ENCODE results near the gene C2orf69.

DNA sequence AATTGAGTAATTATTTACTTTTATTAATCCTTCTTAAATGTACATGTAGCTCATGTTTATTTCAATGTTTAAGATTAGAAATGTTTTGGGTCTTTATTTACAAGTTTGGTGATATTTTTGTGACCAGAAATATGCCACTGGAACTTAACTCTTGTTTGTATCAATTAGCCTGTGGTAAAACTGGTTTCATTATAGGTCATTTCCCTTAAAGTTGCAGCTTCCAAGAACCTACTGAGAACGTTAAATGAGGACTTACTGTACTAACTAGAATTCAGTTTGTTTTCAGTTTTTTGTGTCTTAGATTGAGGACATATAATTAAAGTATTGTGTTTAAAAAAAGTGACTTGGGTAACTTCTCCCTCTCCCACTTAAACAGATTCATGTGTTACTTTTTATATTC is 39.9 kb downstream of the C2orf69 start:
- TF ChIP-seq, protein P1, sequence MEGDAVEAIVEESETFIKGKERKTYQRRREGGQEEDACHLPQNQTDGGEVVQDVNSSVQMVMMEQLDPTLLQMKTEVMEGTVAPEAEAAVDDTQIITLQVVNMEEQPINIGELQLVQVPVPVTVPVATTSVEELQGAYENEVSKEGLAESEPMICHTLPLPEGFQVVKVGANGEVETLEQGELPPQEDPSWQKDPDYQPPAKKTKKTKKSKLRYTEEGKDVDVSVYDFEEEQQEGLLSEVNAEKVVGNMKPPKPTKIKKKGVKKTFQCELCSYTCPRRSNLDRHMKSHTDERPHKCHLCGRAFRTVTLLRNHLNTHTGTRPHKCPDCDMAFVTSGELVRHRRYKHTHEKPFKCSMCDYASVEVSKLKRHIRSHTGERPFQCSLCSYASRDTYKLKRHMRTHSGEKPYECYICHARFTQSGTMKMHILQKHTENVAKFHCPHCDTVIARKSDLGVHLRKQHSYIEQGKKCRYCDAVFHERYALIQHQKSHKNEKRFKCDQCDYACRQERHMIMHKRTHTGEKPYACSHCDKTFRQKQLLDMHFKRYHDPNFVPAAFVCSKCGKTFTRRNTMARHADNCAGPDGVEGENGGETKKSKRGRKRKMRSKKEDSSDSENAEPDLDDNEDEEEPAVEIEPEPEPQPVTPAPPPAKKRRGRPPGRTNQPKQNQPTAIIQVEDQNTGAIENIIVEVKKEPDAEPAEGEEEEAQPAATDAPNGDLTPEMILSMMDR (IDR thresholded peaks at IDR 0.05), result no peak
- TF ChIP-seq ZFX (IDR thresholded peaks at IDR 0.05; ENCODE audit: borderline replicate concordance), result no peak

Measured in 22Rv1 (cell line).